DMS 273 (cell line): ENCODE measurements around the gene SPTAN1.
"Not testable (repeated sequence)": the region's sequence is repeated elsewhere in the genome, so short reads cannot be mapped to it uniquely, and the experiment has no call there.

ENCODE experiments used
- DNase-seq: peaks from one replicate; lab custom pipeline; 2025; ENCODE audit not compliant: unreplicated experiment; lab: John Stamatoyannopoulos, UW

Gene SPTAN1

GRCh38 chr9:128656416-128657343 is 104.3 kb downstream of the SPTAN1 start, which contains the start of gene DYNC2I2:
DYNC2I2 (minus strand) TSS chr9:128656847; CDS start chr9:128656726, 121 bp downstream.
- DNase-seq = peak; percentile 95

- no peak for DNase-seq
Measured at GRCh38 chr9:128657344-128657704, 104.9 kb downstream of the SPTAN1 start.

- no peak for DNase-seq
Measured at GRCh38 chr9:128657796-128658195, 105.4 kb downstream of the SPTAN1 start.

DNA sequence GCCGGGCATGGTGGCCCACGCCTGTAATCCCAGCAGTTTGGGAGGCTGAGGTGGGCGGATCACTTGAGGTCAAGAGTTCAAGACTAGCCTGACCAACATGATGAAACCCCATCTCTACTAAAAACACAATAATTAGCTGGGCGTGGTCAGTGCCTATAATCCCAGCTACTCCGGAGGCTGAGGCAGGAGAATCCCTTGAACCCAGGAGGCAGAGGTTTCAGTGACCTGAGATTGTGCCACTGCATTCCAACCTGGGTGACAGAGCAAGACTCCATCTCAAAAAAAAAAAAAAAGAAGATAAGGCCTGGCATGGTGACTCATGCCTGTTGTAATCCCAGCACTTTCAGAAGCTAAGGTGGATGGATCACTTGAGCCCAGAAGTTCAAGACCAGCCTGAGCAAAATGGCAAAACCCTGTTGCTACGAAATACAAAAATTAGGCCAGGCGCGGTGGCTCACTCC is 114.1 kb downstream of the SPTAN1 start:
- DNase-seq = not testable (repeated sequence)

DNA sequence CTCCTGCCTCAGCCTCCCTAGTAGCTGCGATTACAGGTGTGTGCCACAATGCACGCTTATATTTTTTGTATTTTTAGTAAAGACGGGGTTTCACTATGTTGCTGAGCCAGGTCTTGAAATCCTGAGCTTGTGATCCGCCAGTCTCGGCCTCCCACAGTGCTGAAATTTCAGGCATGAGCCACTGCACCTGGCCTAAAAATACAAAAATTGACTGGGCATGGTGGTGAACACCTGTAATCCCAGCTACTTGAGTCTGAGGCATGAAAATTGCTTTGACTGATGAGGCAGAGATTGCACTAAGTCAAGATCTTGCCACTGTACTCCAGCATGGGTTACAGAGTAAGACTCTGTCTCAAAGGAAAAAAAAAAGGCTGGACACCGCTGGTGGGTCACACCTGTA is 117.4 kb downstream of the SPTAN1 start:
- no peak for DNase-seq

DNA sequence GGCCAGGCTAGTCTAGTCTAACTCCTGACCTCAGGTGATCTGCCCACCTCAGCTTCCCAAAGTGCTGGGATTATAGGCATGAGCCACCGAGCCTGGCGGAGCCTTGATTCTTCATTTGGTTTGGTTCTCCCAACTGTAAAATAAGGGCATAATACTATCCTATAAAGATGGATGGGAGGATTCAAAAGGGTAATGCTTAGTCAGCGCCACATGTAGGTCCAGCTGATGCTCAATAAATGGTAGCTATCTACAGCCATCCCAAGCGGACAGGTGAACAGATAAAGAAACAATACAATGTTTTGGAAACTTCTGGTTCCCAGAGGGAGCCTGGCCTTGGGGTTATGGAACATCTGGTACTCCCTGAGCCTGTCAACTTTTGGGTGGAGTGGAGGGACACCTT is 123.0 kb downstream of the SPTAN1 start:
- DNase-seq = no peak

DNA sequence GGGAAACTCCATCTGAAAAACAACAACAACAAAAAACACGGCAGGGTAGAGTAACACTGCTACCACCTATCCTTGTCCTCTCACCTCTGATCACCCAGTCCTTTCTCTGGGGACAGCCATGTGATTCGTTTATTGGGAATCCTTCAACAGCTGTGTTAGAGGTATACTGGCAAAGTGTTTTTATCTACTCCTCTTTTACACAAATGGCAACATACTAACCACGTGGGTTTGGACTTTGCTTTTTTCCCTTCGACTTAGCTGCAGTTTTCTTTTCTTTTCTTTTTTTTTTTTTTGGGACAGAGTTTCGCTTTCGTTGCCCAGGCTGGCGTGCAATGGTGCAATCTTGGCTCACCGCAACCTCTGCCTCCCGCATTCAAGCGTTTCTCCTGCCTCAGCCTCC is 125.4 kb downstream of the SPTAN1 start:
- DNase-seq = no peak
